Coronary artery (tissue), 2 donors: ENCODE results near the gene CHPF.
A peak's percentile ranks its signal among the peaks of the same experiment; 100 is the strongest.

Experiments
- DNase-seq: peaks from one replicate; pipeline ENCODE4 v3.0.0-alpha.2; 2017; ENCODE audit warnings: low spot score
- H3K27ac ChIP-seq, 2 donors: fragments of 200-600 bp; sonication (generic); one replicate each; pipeline ENCODE4 v1.5.1; 2016 to 2019
- H3K4me3 ChIP-seq: fragments of 200-600 bp; sonication (generic); 2 replicates; pipeline ENCODE4 v1.5.1; 2016; ENCODE audit warnings: mild to moderate bottlenecking, moderate library complexity
- TF ChIP-seq, protein P1 (sequence below): fragments of 200-600 bp; sonication (generic); IDR thresholded peaks from one replicate; pipeline ENCODE4 v1.5.1; 2019; ENCODE audit warnings: antibody characterized with exemption

The CHPF gene

DNA sequence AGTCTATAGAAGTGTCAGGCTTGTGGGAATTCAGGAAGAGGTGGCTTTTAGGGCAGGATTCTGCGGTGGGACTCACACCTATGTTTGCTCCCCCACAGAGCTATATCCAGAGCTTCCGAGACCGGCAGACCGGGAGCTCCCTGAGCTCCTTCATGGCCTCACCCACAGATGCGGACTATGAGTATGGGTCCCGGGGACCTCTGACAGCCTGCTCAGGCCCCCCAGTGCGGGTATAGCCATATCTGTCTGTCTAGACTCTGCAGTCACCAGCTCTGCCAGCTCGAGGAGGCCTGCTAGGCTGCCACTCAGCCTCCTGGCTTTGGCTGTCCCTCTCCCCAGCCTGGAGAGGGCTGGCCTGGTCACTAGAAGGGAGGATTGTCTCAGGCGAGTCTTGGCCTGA, 6.0 kb upstream of the CHPF start:
- no peak overlapping the region for H3K4me3 ChIP-seq
- no peak for DNase-seq
- H3K27ac ChIP-seq = no peak overlapping the region
- TF ChIP-seq, protein P1, sequence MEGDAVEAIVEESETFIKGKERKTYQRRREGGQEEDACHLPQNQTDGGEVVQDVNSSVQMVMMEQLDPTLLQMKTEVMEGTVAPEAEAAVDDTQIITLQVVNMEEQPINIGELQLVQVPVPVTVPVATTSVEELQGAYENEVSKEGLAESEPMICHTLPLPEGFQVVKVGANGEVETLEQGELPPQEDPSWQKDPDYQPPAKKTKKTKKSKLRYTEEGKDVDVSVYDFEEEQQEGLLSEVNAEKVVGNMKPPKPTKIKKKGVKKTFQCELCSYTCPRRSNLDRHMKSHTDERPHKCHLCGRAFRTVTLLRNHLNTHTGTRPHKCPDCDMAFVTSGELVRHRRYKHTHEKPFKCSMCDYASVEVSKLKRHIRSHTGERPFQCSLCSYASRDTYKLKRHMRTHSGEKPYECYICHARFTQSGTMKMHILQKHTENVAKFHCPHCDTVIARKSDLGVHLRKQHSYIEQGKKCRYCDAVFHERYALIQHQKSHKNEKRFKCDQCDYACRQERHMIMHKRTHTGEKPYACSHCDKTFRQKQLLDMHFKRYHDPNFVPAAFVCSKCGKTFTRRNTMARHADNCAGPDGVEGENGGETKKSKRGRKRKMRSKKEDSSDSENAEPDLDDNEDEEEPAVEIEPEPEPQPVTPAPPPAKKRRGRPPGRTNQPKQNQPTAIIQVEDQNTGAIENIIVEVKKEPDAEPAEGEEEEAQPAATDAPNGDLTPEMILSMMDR = no peak

DNA sequence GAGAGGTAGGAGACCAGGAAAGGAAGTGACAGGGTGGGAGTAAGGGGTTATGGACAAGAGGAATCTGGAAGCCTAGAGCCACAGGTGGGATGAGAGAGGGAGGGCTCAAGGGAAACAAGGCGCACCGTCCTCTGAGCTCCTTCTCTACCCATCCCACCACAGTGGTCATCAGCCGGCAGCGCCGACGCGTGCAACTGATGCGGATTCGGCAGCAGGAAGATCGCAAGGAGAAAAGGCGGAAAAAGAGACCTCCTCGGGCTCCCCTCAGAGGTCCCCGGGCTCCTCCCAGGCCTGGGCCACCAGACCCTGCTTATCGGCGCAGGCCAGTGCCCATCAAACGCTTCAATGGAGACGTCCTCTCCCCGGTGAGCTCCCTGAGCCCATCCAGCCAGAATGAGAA, 5.4 kb upstream of the CHPF start:
- Histone ChIP-seq H3K27ac (no peak overlapping the region), H3K4me3 (no peak overlapping the region)
- no peak for DNase-seq
- TF ChIP-seq, protein P1 = no peak

DNA sequence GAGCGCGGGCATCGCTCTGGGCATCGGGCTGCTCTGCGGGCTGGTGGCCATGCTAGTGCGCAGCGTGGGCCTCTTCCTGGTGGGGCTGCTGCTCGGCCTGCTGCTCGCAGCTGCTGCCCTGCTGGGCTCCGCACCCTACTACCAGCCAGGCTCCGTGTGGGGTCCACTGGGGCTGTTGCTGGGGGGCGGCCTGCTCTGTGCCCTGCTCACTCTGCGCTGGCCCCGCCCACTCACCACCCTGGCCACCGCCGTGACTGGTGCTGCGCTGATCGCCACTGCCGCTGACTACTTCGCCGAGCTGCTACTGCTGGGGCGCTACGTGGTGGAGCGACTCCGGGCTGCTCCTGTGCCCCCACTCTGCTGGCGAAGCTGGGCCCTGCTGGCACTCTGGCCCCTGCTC, 4.0 kb upstream of the CHPF start:
- DNase-seq = no peak
- TF ChIP-seq, protein P1 = no peak

DNA sequence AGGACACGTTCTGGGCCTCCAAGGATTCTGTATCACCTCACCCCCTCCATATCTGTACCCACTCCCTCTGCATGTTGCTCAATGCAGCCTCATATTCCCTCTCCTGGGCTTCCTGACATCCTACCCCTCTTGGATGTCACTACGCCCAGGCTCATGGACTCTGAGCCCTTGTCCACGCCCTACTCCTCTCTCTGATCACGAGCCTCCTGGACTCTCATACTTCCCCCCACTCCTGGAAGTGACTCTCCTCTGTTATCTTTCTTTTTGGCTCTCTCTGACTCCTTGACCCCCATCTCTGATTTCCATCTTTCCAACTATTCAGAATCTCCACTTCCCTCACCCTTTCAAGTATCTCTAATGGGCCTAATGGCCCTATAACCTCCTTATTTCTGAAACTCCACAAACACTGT, 2.3 kb upstream of the CHPF start:
- Histone ChIP-seq H3K27ac (no peak overlapping the region), H3K4me3 (no peak overlapping the region)
- TF ChIP-seq, protein P1 = no peak
- DNase-seq = no peak

More for the DNA sequence above, 4.0 kb upstream of the CHPF start:
- no peak overlapping the region for H3K4me3 ChIP-seq
- H3K27ac ChIP-seq = no peak overlapping the region

DNA sequence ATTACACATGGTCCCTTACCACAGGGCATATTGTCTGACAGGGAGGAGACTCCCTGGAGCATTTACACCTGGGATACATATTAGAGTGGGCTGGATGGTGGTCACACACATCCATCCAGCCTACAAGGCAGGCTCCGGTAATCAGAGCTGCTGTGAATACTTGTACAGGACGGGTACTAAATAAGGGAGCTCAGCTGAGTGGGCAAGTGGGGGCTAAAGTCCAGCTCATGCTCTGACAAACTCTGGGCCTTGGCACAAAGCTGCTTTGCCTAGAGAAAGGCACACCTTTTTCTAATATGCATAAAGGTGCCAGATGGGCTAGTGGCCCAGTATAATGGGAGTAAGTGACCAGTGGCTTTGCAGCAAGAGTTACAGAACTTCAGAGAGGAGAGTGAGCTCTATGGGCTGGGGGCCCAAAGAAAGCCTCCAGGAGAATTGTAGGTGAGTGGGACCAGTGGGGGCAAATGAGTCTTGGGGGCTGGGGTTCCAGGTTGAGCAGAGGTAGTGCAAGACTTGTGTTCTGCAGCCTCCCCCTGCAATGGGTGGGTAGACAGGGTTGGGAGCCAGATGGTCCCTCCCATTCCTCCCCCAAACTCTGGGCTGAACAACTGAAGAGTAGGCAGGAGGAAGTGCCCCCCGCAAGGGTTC, 1.8 kb upstream of the CHPF start:
- no peak for DNase-seq
- Histone ChIP-seq H3K27ac (no peak overlapping the region), H3K4me3 (no peak overlapping the region)
- TF ChIP-seq, protein P1 = no peak

DNA sequence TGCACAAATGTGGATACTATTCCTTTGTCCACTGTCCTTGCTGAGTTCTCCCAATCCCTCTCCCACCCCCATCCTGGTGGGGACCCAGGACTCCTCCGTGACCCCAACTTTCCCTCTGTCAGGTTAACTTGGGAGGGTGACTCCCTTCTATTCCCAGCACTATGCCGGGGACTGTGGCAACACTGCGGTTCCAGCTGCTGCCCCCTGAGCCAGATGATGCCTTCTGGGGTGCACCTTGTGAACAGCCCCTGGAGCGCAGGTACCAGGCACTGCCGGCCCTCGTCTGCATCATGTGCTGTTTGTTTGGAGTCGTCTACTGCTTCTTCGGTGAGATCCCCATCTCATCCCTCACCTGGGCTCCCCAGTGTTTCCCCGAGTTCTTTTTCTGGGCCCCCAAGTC, 958 bp upstream of the CHPF start:
- peak overlapping the region; percentile 81 to 97 for H3K27ac ChIP-seq
- no peak for DNase-seq
- peak overlapping the region; percentile 94 for H3K4me3 ChIP-seq
- TF ChIP-seq, protein P1 = no peak

DNA sequence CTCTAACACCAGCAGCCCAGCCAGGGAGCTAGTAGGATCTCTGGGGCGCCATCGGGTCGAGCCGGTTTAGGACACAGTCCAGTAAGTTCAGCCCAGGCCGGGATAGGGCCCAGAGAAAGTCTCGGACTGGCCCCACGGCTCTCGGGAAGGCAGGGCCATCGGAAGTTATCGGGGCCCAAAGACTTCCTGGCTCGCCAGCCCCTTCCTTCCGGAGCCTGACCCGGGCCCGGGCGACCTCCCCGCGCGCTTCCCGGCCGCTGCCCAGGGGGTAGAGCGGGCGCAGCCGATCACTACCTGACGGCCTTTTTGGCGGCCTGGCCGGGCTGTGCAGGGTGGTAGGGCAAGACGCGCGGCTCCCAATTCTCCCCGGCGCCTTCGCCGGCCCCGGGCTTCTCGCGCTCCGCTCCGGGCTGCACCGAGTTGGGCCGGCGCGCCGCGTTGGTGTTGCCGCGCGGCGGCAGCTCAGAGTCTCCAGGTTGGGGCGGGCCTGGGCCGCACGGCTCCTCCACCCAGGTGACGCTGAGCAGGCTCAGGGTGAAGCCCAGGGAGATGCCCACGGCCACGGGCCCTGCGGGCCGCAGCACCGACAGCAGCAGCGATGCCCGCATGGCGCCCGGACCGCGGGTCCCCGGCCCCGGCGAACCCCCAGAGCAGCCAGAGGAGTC, 546 bp downstream of the CHPF start:
- no peak for DNase-seq
- TF ChIP-seq, protein P1 = no peak
- H3K27ac ChIP-seq = peak overlapping the region; percentile 81 to 97
- H3K4me3 ChIP-seq = peak overlapping the region; percentile 94
